KG1 (cell line): ENCODE results near the gene GEMIN2.
"Not testable (repeated sequence)": the region's sequence is repeated elsewhere in the genome, so short reads cannot be mapped to it uniquely, and the experiment has no call there.

Experiments used
- DNase-seq: peaks from one replicate; lab custom pipeline; 2025; lab: John Stamatoyannopoulos, UW

Gene GEMIN2

GRCh38 chr14:39113685-39114072, 444 bp upstream of the GEMIN2 start:
- no peak for DNase-seq

- DNase-seq: no peak
Measured at GRCh38 chr14:39122330-39123138, 8.4 kb downstream of the GEMIN2 start.

DNA sequence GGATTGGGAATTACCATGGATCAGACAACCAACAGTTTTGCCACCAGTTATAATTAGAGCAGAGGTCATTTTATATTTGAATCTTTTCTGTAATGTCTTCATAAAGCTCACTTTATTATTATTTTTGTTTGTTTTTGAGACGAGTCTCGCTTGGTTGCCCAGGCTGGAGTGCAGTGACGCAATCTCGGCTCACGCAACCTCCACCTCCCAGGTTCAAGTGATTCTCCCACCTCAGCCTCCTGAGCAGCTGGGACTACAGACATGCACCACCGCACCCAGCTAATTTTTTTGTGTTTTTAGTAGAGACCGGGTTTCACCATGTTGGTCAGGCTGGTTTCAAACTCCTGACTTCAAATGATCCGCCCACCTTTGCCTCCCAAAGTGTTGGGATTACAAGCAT, 23.7 kb downstream of the GEMIN2 start:
- not testable (repeated sequence) for DNase-seq

GRCh38 chr14:39138440-39138839, 24.3 kb downstream of the GEMIN2 start:
- no peak for DNase-seq

DNA sequence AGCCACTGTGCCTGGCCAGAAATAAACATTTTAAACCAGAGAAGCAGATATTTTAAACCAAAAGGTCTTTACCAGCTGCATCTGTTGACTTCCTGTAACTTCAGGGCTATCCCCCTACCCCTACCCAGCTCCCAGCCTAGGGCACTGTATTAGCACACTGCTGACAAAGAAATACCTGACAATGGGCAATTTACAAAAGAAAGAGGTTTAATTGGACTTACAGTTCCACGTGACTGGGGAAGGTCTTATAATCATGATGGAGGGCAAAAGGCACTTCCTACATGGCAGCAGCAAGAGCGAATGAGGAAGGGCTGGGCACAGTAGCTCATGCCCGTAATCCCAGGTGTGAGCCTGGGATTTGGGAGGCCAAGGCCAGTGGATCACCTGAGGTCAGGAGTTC, 26.0 kb downstream of the GEMIN2 start:
- no peak for DNase-seq

- not testable (repeated sequence) for DNase-seq
Measured at GRCh38 chr14:39141623-39142022, 27.5 kb downstream of the GEMIN2 start.

GRCh38 chr14:39143226-39143625, 29.1 kb downstream of the GEMIN2 start:
- not testable (repeated sequence) for DNase-seq

GRCh38 chr14:39145266-39145966, 31.3 kb downstream of the GEMIN2 start:
- DNase-seq: no peak

GRCh38 chr14:39154594-39155189, 40.6 kb downstream of the GEMIN2 start:
- no peak for DNase-seq

DNA sequence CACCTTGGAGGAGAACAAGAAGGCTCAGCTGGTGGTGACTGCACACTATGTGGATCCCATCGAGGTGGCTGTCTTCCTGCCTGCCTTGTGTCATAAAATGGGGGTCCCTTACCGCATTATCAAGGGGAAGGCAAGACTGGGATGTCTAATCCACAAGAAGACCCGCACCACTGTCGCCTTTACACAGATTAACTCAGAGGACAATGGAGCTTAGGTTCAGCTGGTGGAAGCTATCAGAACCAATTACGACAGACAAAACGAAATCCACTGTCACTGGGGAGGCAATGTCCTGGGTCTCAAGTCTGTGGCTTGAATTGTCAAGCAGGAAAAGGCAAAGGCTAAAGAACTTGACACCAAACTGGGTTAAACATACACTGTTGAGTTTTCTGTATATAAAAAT, 43.4 kb downstream of the GEMIN2 start:
- DNase-seq: no peak

DNA sequence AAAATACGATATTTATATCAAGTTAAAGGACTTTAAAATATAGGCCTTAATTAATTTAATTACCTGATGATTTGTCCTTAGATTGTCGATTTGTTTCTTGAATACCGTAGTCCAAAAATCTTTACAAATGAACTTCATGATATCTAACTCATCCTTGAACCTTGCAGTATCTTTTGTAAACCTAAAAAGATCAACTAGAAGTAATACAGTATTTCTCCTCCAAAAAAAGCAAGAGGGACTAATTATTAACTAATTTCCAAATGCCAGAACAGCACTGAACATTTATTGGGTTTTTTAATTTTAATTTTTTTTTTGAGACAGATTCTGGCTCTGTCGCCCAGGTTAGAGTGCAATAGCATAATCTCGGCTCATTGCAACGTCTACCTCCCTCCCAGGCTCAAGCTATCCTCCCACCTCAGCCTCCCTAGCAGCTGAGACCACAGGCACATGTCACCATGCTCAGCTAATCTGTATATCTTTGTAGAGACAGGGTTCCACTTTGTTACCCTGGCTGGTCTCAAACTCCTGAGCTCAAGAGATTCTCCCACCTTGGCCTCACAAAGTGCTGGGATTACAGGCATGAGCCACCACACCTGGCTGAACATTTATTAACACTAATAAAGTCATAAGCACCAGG, 44.2 kb downstream of the GEMIN2 start:
- DNase-seq: no peak

- no peak for DNase-seq
Measured at GRCh38 chr14:39160494-39160893, 46.4 kb downstream of the GEMIN2 start.

GRCh38 chr14:39167797-39168320, 53.7 kb downstream of the GEMIN2 start:
- DNase-seq: not testable (repeated sequence)

DNA sequence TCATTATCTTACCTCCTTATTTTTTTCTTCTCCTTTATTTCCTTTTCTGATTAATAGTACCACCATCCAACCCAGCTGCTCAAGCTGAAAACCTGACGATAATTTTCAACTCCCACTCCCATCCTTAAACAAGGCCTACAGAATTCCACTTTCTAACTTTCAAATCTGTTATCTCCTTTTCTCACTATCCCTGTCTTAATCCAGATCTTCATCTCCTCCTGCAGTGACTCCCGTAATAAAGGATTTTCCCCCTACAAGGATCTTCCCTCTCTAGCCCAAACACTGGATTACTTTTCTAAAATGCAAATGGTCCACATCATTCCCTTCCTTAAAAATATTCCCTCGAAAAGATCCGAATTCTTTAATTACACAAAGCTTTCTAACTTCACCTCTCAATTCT, 54.5 kb downstream of the GEMIN2 start:
- no peak for DNase-seq

DNA sequence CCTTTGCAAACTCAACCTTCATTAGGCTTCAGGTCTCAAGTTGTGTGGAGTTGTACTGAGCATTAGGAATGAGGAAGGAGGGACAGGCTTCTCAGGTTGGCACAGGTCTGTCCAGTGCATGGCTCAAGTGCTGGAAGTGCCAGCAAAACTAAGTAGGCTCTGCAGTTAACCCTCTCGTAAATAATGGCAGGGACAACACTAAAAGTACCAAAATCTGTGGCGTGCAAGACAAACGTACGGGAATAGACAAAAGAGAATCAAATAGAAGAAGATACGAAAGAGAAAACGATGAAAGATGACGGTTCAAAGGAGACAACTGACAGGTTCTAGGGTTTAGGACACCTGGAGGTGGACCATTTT, 55.4 kb downstream of the GEMIN2 start:
- no peak for DNase-seq

DNA sequence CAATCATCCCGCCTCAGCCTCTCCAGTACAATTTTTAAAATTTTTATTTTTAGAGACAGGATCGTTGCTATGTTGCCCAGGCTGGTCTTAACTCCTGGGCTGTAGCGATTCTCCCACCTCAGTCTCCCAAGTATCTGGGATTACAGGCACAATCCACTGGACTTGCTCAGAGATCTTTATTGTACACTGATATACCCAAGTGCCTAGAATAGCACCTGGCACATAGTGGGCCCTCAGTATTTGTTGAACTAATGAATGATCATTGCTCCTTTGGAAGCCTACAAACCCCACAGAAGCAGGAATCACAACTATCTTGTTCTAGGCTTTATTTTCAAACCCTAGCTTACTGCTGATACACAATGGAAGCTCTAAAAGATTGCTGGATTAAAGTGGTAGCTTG, 59.1 kb downstream of the GEMIN2 start:
- DNase-seq: no peak

GRCh38 chr14:39174560-39175444, 60.7 kb downstream of the GEMIN2 start, which contains the start of gene PNN:
TSS of gene PNN (plus strand) at chr14:39175254. CDS start at chr14:39175280, 26 bp downstream.
- peak; percentile 95 for DNase-seq

DNA sequence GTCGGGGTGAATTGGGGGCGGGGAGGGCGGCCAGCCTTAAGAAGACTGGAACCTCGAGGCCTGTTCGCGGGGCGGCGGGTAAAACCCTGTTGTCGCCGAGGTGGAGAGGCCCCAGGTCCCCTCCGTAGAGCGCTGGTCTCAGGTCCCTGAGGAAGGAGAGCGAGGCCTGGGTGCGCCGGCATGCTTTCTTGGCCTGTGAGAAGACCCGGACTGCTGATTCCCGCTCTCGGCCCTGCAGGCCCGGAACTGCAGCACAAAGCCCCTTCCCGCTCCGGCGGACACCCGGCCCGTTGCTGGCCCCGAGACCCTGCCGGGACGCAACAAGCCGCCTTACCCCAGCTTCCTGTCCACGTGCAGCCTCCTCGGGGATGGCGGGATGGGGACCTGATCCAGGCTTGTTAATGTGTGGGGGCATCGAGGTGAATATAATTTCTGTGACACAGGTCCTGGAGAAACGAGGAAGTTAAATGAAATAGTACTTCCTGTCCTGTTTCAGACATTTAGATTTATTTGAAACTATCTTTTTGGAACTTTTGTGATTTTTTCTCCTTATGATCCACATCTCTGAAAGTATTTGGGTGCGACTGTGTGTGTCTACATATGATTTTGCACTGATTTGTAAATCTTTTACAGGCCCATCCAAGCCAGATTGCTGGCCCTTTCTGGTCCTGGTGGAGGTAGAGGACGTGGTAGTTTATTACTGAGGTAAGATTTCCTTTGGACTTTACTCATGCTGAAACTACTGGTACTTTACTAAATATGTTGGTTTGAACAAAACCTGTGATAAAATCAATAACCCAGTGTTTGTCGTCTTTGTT, 61.5 kb downstream of the GEMIN2 start:
- DNase-seq: no peak

GRCh38 chr14:39176263-39177167, 62.4 kb downstream of the GEMIN2 start:
- no peak for DNase-seq
